Karpas-422 (cell line): ENCODE data around the gene GPR158. TPM values are rescaled to one million over a fixed set of nuclear protein-coding genes. Genes with fewer than 3 reads are reported as not detected.

ENCODE experiments used
- DNase-seq: peaks from one replicate; pipeline ENCODE4 v3.0.0-alpha.2; 2015
- H2AFZ ChIP-seq: fragments of 200-600 bp; sonication (generic); 2 replicates; pipeline ENCODE4 v1.6.1; 2014; ENCODE audit warnings: antibody characterized with exemption, low read length, mixed read lengths
- H3K27ac ChIP-seq: fragments of 200-600 bp; sonication (generic); 2 replicates; pipeline ENCODE4 v1.5.1; 2014; ENCODE audit warnings: mild to moderate bottlenecking, low read length, moderate library complexity
- H3K27me3 ChIP-seq: fragments of 200-600 bp; sonication (generic); 2 replicates; pipeline ENCODE4 v1.6.1; 2014; ENCODE audit warnings: low read length, mixed read lengths
- H3K36me3 ChIP-seq: fragments of 200-600 bp; sonication (generic); 2 replicates; pipeline ENCODE4 v1.6.1; 2014; ENCODE audit warnings: low read length, mixed read lengths; ENCODE audit not compliant: insufficient read depth
- H3K4me1 ChIP-seq: fragments of 200-600 bp; sonication (generic); 2 replicates; pipeline ENCODE4 v1.6.1; 2014; ENCODE audit warnings: mild to moderate bottlenecking, low read length, mixed read lengths
- H3K4me2 ChIP-seq: fragments of 200-600 bp; sonication (generic); 2 replicates; pipeline ENCODE4 v1.6.1; 2014; ENCODE audit warnings: low read length, low read depth, mild to moderate bottlenecking; ENCODE audit not compliant: poor library complexity, severe bottlenecking
- H3K4me3 ChIP-seq: fragments of 200-600 bp; sonication (generic); 2 replicates; pipeline ENCODE4 v1.5.1; 2014; ENCODE audit warnings: mild to moderate bottlenecking, antibody characterized with exemption, low read length, mixed read lengths
- H3K79me2 ChIP-seq: fragments of 200-600 bp; sonication (generic); 2 replicates; pipeline ENCODE4 v1.6.1; 2014; ENCODE audit warnings: mild to moderate bottlenecking, low read length, mixed read lengths
- H3K9ac ChIP-seq: fragments of 200-600 bp; sonication (generic); 2 replicates; pipeline ENCODE4 v1.6.0; 2014; ENCODE audit warnings: low read length
- H3K9me2 ChIP-seq: fragments of 200-600 bp; sonication (generic), shearing (Covaris generic); replicated peaks from 2 replicates; pipeline ENCODE4 v1.6.0; 2014; ENCODE audit warnings: mild to moderate bottlenecking, low read length, moderate library complexity; ENCODE audit not compliant: insufficient read depth
- H3K9me3 ChIP-seq: fragments of 300-700, 200-600 bp; sonication (generic); 2 replicates; pipeline ENCODE4 v1.6.1; 2014; ENCODE audit warnings: low read length, mixed read lengths
- H4K20me1 ChIP-seq: fragments of 200-600 bp; sonication (generic); 2 replicates; pipeline ENCODE4 v1.6.1; 2014; ENCODE audit warnings: mild to moderate bottlenecking, antibody characterized with exemption, low read length, low read depth; ENCODE audit not compliant: insufficient read depth
- total RNA-seq: library from RNA; depleted of rRNA; stranded (reverse); fragments of >200 nt; shearing (Covaris generic); gene quantifications from 2 replicates; pipeline ENCODE4 v1.2.3, GENCODE V29; 2014; ENCODE audit warnings: low replicate concordance

Gene GPR158
- total RNA-seq, 1 experiment from 2014 or later = not detected

DNA sequence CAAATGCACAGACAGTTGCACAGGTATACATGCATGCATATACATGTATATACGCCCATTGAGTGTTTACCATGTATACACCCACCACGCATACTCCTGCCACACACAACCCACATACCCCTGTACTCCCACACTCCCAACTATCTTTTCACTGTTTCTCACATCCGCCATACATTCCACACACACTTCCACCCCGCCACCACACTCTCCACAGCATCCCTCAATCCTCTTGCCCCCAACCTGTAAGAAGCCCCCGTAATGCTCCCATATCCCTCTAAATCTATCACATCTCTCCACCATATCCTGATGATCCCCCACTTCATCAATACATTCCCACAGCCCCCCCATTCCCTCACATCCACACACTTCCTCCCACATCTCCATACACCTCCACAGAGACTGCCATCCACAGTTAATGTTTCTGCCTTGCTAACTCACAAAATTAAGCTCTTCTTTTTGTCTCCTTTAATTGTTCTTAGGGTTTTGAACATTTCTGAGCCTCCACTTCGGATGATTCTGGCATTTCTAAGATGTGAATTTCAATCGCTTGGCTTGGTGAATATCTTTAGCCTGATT lies 47.4 kb downstream of the GPR158 start:
- Histone ChIP-seq H3K9me3 (no peaks in the 10 kb centered on the region), H3K4me1 (no peaks in the 10 kb centered on the region), H2AFZ (no peak overlapping the region), H3K9me2 (no peaks in the 10 kb centered on the region), H3K4me2 (no peak overlapping the region), H3K27ac (no peak overlapping the region), H3K27me3 (no peaks in the 10 kb centered on the region), H3K4me3 (no peak overlapping the region), H4K20me1 (no peaks in the 10 kb centered on the region), H3K36me3 (no peaks in the 10 kb centered on the region), H3K9ac (no peak overlapping the region), H3K79me2 (no peaks in the 10 kb centered on the region)
- no peak for DNase-seq

DNA sequence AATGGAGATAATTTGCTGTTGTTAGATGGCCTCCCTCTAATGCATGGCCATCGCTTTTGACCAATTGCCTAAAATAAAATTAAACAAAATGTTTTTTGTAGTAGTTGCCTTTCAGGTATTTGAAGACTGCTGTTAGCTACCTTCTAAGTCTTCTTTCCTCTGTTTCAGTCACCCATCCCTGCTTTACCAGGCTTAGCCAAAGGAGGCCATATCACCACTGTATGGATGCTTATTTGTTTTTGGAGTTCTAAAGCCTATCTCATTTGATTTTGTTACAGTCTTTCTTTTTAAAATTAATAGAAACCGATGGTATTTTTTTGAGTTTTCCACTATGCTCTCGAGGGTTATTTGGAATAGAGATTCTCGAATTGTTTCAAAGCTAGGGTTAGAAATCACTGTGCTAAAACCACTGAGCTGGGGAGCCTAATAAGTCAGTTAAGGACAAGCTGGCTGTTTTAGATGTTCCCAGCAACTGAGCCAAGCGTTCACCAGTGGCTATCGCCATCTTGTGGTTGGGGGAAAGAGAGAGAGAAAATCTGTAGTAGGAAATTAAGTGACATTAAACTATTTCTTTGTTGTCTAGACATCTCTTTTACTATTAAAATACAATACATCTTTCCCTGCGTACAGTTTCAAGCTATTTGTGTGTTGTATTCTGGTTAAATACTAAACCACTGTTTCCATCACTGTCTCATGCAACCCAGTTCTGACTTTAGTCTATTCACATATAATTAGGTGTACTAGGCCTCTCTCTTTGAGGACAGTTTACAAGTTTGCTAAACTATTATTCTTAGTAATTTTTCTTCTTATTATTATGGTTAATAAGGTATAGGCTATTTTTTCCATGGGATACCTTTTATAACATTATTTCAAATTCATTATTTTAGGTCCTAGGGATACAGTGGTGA lies 52.2 kb downstream of the GPR158 start:
- Histone ChIP-seq H3K4me3 (no peak overlapping the region), H3K9ac (no peak overlapping the region), H2AFZ (no peak overlapping the region)

GRCh38 chr10:25231751-25232150 lies 57.0 kb downstream of the GPR158 start:
- no peak overlapping the region for H3K27ac ChIP-seq
- no peaks in the 10 kb centered on the region for H3K4me1 ChIP-seq
- H4K20me1 ChIP-seq = no peaks in the 10 kb centered on the region
- H3K36me3 ChIP-seq = no peaks in the 10 kb centered on the region
- no peak for DNase-seq
- no peaks in the 10 kb centered on the region for H3K9me2 ChIP-seq
- H3K27me3 ChIP-seq = no peaks in the 10 kb centered on the region
- H3K9me3 ChIP-seq = peaks cover 6% of the 10 kb centered on the region; the same call in 1 of the 2 replicates
- no peaks in the 10 kb centered on the region for H3K79me2 ChIP-seq
- no peak overlapping the region for H3K4me3 ChIP-seq
- H3K9ac ChIP-seq = no peak overlapping the region
- no peak overlapping the region for H2AFZ ChIP-seq
- H3K4me2 ChIP-seq = no peak overlapping the region

More for the DNA sequence above, 52.2 kb downstream of the GPR158 start:
- Histone ChIP-seq H3K4me2 (no peak overlapping the region), H4K20me1 (no peaks in the 10 kb centered on the region), H3K79me2 (no peaks in the 10 kb centered on the region), H3K9me2 (no peaks in the 10 kb centered on the region), H3K27ac (no peak overlapping the region), H3K27me3 (no peaks in the 10 kb centered on the region), H3K9me3 (no peaks in the 10 kb centered on the region), H3K4me1 (no peaks in the 10 kb centered on the region), H3K36me3 (no peaks in the 10 kb centered on the region)
- peak; percentile 65 for DNase-seq

DNA sequence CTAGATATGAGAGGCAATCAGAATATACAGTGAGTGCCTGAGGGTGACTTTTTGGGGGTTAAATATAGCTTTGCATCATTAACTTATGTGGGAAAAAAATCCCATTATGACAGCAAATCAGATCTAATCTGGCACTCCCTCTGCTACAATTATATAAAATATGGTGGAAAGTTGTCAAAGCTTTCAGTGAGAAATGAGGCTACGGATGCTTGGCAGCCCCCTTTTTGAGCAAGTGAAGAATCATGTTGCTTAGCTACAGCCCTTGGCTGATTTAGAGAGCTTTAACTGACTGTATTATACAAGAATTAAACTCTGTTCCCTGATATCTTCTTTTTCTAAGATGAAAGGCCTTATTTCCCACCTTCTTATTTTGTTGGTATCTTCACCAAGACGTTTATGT lies 57.4 kb downstream of the GPR158 start:
- Histone ChIP-seq H3K9me2 (no peaks in the 10 kb centered on the region), H3K79me2 (no peaks in the 10 kb centered on the region), H3K9me3 (peaks cover 6% of the 10 kb centered on the region; the same call in 1 of the 2 replicates)

DNA sequence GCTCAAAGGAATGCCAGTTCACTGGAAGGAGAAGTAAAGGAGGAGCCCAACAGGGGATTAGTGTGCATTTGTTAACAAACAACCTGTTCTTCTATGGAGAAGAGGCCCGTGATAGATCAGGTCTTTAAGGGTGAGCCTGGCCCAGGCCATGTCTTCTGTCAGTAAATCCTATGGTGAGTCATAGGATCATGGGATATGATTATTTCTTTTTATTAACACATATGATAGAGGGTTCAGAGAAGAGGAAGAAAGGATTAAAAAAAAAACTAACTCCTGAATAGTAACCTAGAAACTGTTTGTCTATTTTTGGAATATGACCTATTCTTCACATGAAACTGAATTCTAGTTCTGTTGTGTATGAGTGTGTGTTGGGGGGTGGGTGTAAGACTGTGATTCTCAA lies 70.4 kb downstream of the GPR158 start:
- no peaks in the 10 kb centered on the region for H3K9me2 ChIP-seq
- no peaks in the 10 kb centered on the region for H3K36me3 ChIP-seq

More for the DNA sequence above, 57.4 kb downstream of the GPR158 start:
- no peak overlapping the region for H3K4me3 ChIP-seq
- H3K9ac ChIP-seq = no peak overlapping the region
- H3K27me3 ChIP-seq = no peaks in the 10 kb centered on the region
- H3K4me1 ChIP-seq = no peaks in the 10 kb centered on the region
- no peak overlapping the region for H3K4me2 ChIP-seq
- H4K20me1 ChIP-seq = no peaks in the 10 kb centered on the region
- no peak overlapping the region for H2AFZ ChIP-seq
- DNase-seq = no peak
- no peak overlapping the region for H3K27ac ChIP-seq
- H3K36me3 ChIP-seq = no peaks in the 10 kb centered on the region

DNA sequence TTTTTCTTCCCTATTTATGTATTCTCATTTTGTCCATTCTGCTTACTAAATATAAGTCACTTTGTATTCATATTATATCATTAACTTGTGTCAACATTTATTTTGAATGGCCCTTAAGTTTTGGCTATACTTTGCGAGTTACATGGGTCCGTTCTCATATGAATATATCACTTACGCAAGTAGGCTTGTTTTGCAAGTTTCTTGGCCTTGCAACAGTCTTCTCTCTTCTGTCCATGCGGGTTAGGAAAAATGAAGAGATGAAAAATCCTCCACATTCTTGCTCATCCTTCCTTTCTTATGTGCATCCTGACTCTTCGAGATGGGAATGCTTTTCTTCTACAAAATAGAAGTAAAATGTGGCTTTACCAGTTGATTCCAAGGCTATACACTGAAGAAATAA lies 82.8 kb downstream of the GPR158 start:
- no peak overlapping the region for H3K9ac ChIP-seq
- no peak overlapping the region for H3K27ac ChIP-seq
- no peak overlapping the region for H3K4me3 ChIP-seq
- H3K36me3 ChIP-seq = no peaks in the 10 kb centered on the region
- H3K9me3 ChIP-seq = peaks cover 5% of the 10 kb centered on the region
- H3K79me2 ChIP-seq = no peaks in the 10 kb centered on the region
- no peaks in the 10 kb centered on the region for H3K4me1 ChIP-seq
- no peaks in the 10 kb centered on the region for H3K27me3 ChIP-seq
- no peak overlapping the region for H3K4me2 ChIP-seq
- no peak overlapping the region for H2AFZ ChIP-seq
- DNase-seq = no peak
- H3K9me2 ChIP-seq = no peaks in the 10 kb centered on the region
- no peaks in the 10 kb centered on the region for H4K20me1 ChIP-seq

More for the DNA sequence above, 70.4 kb downstream of the GPR158 start:
- no peaks in the 10 kb centered on the region for H3K4me1 ChIP-seq
- H4K20me1 ChIP-seq = no peaks in the 10 kb centered on the region
- H3K9me3 ChIP-seq = peaks cover 24% of the 10 kb centered on the region
- no peaks in the 10 kb centered on the region for H3K27me3 ChIP-seq
- H2AFZ ChIP-seq = no peak overlapping the region
- H3K4me2 ChIP-seq = no peak overlapping the region
- H3K27ac ChIP-seq = no peak overlapping the region
- no peak overlapping the region for H3K9ac ChIP-seq
- H3K79me2 ChIP-seq = no peaks in the 10 kb centered on the region
- no peak overlapping the region for H3K4me3 ChIP-seq
- DNase-seq = no peak

DNA sequence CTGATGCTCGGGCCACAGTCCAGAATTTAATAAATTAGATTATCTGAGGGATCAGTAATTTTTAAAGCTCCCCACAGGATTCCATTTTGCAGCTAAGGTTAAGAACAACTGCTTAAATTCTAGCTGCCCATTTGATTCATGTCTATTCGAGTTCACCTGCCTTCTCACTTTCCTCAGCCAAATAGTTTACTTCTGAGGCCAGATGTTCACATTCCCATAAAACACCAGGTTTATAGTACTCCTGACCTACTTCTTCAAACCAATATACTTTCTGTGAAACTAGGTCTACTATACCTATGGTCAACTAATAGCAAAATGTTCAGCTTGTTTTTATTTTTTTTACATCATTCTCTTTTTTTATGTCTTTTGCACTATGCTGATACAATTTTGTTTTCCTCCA lies 86.3 kb downstream of the GPR158 start:
- DNase-seq = no peak
- Histone ChIP-seq H3K4me1 (no peaks in the 10 kb centered on the region), H3K4me3 (no peak overlapping the region), H3K79me2 (no peaks in the 10 kb centered on the region), H3K4me2 (no peak overlapping the region), H2AFZ (no peak overlapping the region), H3K27me3 (no peaks in the 10 kb centered on the region), H3K27ac (no peak overlapping the region), H3K9me3 (peaks cover 9% of the 10 kb centered on the region), H3K9me2 (no peaks in the 10 kb centered on the region), H3K9ac (no peak overlapping the region), H4K20me1 (no peaks in the 10 kb centered on the region), H3K36me3 (no peaks in the 10 kb centered on the region)

DNA sequence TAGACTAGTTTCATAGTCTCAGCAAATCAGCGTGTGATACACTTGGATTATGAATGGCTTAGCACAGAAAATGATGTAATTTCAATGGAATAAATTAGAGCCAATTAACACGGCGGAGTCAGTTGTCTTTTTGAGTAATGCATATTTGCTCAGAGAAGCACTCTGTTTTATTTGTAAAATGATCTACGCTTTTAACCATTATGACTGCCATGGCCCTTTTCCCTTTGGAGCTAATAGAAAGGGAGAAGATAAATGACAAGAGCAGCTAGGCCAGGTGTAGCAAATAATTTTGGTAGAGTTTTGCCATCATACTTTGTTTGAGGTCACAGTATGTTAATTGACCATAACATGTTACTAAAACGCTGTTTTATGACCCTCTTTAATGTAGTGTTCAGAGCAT lies 86.8 kb downstream of the GPR158 start:
- H3K4me3 ChIP-seq = no peak overlapping the region
- H3K27ac ChIP-seq = no peak overlapping the region

More for the DNA sequence above, 86.8 kb downstream of the GPR158 start:
- DNase-seq = no peak
- Histone ChIP-seq H3K9me2 (no peaks in the 10 kb centered on the region), H3K36me3 (no peaks in the 10 kb centered on the region), H3K27me3 (no peaks in the 10 kb centered on the region), H2AFZ (no peak overlapping the region), H3K4me2 (no peak overlapping the region), H3K9ac (no peak overlapping the region), H4K20me1 (no peaks in the 10 kb centered on the region), H3K79me2 (no peaks in the 10 kb centered on the region), H3K4me1 (no peaks in the 10 kb centered on the region), H3K9me3 (peaks cover 12% of the 10 kb centered on the region)
